Subcutaneous preadipocyte (primary cell): ENCODE results near the gene MPV17. TPM values are rescaled to one million over a fixed set of nuclear protein-coding genes. Genes with fewer than 3 reads are reported as not detected.

ENCODE experiments used
- total RNA-seq: library from RNA; depleted of rRNA; stranded (reverse); fragments of >200 nt; gene quantifications from 2 replicates; pipeline ENCODE4 v1.2.3, GENCODE V29; 2012

MPV17 gene
- 88.8 and 100 TPM in 2 replicates for total RNA-seq

GRCh38 chr2:27322766-27323595, at the start of gene MPV17:
Gene MPV17 (minus strand): TSS chr2:27323097. CDS start chr2:27322517, 580 bp downstream.

GRCh38 chr2:27370026-27370815, 47.3 kb upstream of the MPV17 start, which contains the start of the genes EIF2B4 and SNX17:
Gene EIF2B4 (minus strand): TSS chr2:27370338. CDS start chr2:27370314, 24 bp downstream.
Gene SNX17 (plus strand): TSS chr2:27370616. CDS start chr2:27370744, 128 bp downstream.

GRCh38 chr2:27356382-27357181, 33.7 kb upstream of the MPV17 start, which contains the start of gene GTF3C2:
Gene GTF3C2 (minus strand): TSS chr2:27356764. CDS start chr2:27343554, 13,210 bp downstream.

GRCh38 chr2:27308359-27308881, 14.5 kb downstream of the MPV17 start, which contains the start of gene UCN:
Gene UCN (minus strand): TSS chr2:27308445. CDS start chr2:27307895, 550 bp downstream.

GRCh38 chr2:27281855-27282559, 40.9 kb downstream of the MPV17 start, which contains the start of gene TRIM54:
Gene TRIM54 (plus strand): TSS chr2:27282429. CDS start chr2:27282732, 303 bp downstream.

GRCh38 chr2:27275211-27276150, 47.4 kb downstream of the MPV17 start, which contains the start of gene DNAJC5G:
Gene DNAJC5G (plus strand): TSS chr2:27275433. CDS start chr2:27276729, 1,296 bp downstream.

GRCh38 chr2:27262379-27263286, 60.3 kb downstream of the MPV17 start, which contains the start of gene SLC30A3:
Gene SLC30A3 (minus strand): TSS chr2:27263047. CDS start chr2:27262906, 141 bp downstream.

Other genes starting within 250 kb of the MPV17 start
- gene EMILIN1, start 244.5 kb downstream of the MPV17 start, total RNA-seq: 36.7 and 51.6 TPM in 2 replicates
- 1.4 and 1.5 TPM in 2 replicates for gene KHK, start 236.3 kb downstream of the MPV17 start, total RNA-seq
- 7.2 and 14.3 TPM in 2 replicates for gene CGREF1, start 204.0 kb downstream of the MPV17 start, total RNA-seq
- under 0.01 TPM in 1 of 2 replicates, not detected in the other for gene ABHD1, start 199.3 kb downstream of the MPV17 start, total RNA-seq
- gene PREB, start 188.5 kb downstream of the MPV17 start, total RNA-seq: 37.8 and 48.1 TPM in 2 replicates
- gene PRR30, start 183.7 kb downstream of the MPV17 start, total RNA-seq: not detected in 2 replicates
- not detected in 2 replicates for gene TCF23, start 174.1 kb downstream of the MPV17 start, total RNA-seq
- 113 and 144 TPM in 2 replicates for gene ATRAID, start 111.1 kb downstream of the MPV17 start, total RNA-seq
- 43.6 and 48.1 TPM in 2 replicates for gene SLC5A6, start 110.8 kb downstream of the MPV17 start, total RNA-seq
- 40.1 and 62.4 TPM in 2 replicates for gene CAD, start 105.7 kb downstream of the MPV17 start, total RNA-seq
- not detected in 2 replicates for gene SLC30A3, start 60.0 kb downstream of the MPV17 start, total RNA-seq
- gene DNAJC5G, start 47.7 kb downstream of the MPV17 start, total RNA-seq: not detected in 2 replicates
- gene TRIM54, start 40.7 kb downstream of the MPV17 start, total RNA-seq: not detected in 2 replicates
- 0.59 and 0.73 TPM in 2 replicates for gene UCN, start 14.7 kb downstream of the MPV17 start, total RNA-seq
- gene GTF3C2, start 33.7 kb upstream of the MPV17 start, total RNA-seq: 40.4 and 54.9 TPM in 2 replicates
- gene EIF2B4, start 47.2 kb upstream of the MPV17 start, total RNA-seq: 26.2 and 28.3 TPM in 2 replicates
- 134 and 139 TPM in 2 replicates for gene SNX17, start 47.5 kb upstream of the MPV17 start, total RNA-seq
- gene ZNF513, start 57.6 kb upstream of the MPV17 start, total RNA-seq: 5.7 and 6.6 TPM in 2 replicates
- 73.5 and 102 TPM in 2 replicates for gene PPM1G, start 86.5 kb upstream of the MPV17 start, total RNA-seq
- 89.7 and 101 TPM in 2 replicates for gene NRBP1, start 105.5 kb upstream of the MPV17 start, total RNA-seq
- gene KRTCAP3, start 119.3 kb upstream of the MPV17 start, total RNA-seq: 0.39 TPM in 1 of 2 replicates, not detected in the other
- 26.6 and 27.6 TPM in 2 replicates for gene IFT172, start 166.6 kb upstream of the MPV17 start, total RNA-seq
- 8.4 and 11.0 TPM in 2 replicates for gene FNDC4, start 172.1 kb upstream of the MPV17 start, total RNA-seq
- 0.73 TPM in 1 of 2 replicates, not detected in the other for gene GCKR, start 173.7 kb upstream of the MPV17 start, total RNA-seq